Testis (tissue), 3 donors: Measurements from ENCODE around the gene RNF166. TPM values are rescaled to one million over a fixed set of nuclear protein-coding genes. Genes with fewer than 3 reads are reported as not detected.
A peak's percentile ranks its signal among the peaks of the same experiment; 100 is the strongest.

Experiments
- DNase-seq: peaks from one replicate; pipeline ENCODE4 v3.0.0-alpha.2; 2019
- H3K27ac ChIP-seq, 2 donors: fragments of 200-600 bp; sonication (generic); one replicate each; pipeline ENCODE4 v1.5.1; 2019
- H3K27me3 ChIP-seq: fragments of 200-600 bp; sonication (generic); one replicate; pipeline ENCODE4 v1.5.1; 2019
- H3K36me3 ChIP-seq: fragments of 200-600 bp; sonication (generic); one replicate; pipeline ENCODE4 v1.5.1; 2017; ENCODE audit warnings: low read depth; ENCODE audit errors: missing control alignments
- H3K4me1 ChIP-seq: fragments of 200-600 bp; sonication (generic); one replicate; pipeline ENCODE4 v1.5.1; 2019
- H3K4me3 ChIP-seq, 2 donors: fragments of 200-600 bp; sonication (generic); one replicate each; pipeline ENCODE4 v1.5.1; 2017 to 2019
- H3K9me3 ChIP-seq: fragments of 200-600 bp; sonication (generic); one replicate; pipeline ENCODE4 v1.5.1; 2017
- POLR2A ChIP-seq: fragments of 450-650 bp; IDR thresholded peaks from one replicate; pipeline ENCODE4 v1.6.1; 2017; ENCODE audit warnings: antibody characterized with exemption, mild to moderate bottlenecking, moderate library complexity
- WGBS, 2 donors: methylation state at CpG; one replicate each; pipeline ENCODE4 v1.1.5; 2018; 5-methylcytosine and 5-hydroxymethylcytosine counted together
- intact Hi-C: fragments of 100-400 bp; cut with DNase I; formaldehyde crosslinking; loops from one replicate; pipeline ENCODE4 v1.15.1; 2023; ENCODE audit warnings: low total_unique reads
- polyA plus RNA-seq: library from polyadenylated mRNA; stranded (reverse); fragments of 350-450 nt; fragmentation: Illumina TruSeq; extraction: RNeasy Lipid Tissue Mini Kit (QIAGEN cat#74804); gene quantifications from one replicate; pipeline ENCODE4 v1.2.3, GENCODE V29; 2014; ENCODE audit warnings: low read depth, low replicate concordance; ENCODE audit not compliant: insufficient read depth
- total RNA-seq, 2 donors: library from RNA; depleted of rRNA; stranded (reverse); fragments of >200 nt; gene quantifications; one replicate each; pipeline ENCODE4 v1.2.3, GENCODE V29; 2016
- TF ChIP-seq, protein P1 (sequence below), 3 experiments: fragments of 450-650 bp in 2 of 3; fragments of 200-600 bp in 1 of 3; sonication (generic) in 1 of 3; IDR thresholded peaks; one replicate each; pipeline ENCODE4 v1.5.1; 2016 to 2019; ENCODE audit warnings: antibody characterized with exemption in 3 of 3, mild to moderate bottlenecking in 2 of 3, moderate library complexity in 1 of 3

The RNF166 gene
- total and polyA plus RNA-seq, 3 donors from 2014 or later, result 18.3 to 41.3 (median 37.4) TPM

DNA sequence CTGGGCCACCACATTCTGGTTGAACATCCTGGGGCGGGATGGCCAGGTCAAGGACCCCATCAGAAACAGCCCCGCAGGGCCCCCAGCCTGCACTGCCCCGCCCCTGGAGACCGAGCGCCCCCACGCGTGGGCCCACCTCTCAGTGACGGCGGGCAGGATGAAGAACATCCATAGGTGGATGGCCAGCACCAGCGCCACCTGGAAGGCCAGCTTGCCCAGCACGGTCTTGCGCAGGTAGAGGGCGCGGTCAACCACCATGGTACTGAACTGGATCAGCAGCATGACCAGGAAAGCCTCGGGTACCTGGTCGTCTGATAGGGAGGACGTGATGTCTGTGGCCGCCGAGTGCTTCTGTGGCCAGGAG is 13.7 kb upstream of the RNF166 start:
- H3K27ac ChIP-seq, result no peak overlapping the region
- DNase-seq, result no peak
- intact Hi-C loops, result no loop called here
- no peak for TF ChIP-seq POLR2A
- TF ChIP-seq, protein P1, sequence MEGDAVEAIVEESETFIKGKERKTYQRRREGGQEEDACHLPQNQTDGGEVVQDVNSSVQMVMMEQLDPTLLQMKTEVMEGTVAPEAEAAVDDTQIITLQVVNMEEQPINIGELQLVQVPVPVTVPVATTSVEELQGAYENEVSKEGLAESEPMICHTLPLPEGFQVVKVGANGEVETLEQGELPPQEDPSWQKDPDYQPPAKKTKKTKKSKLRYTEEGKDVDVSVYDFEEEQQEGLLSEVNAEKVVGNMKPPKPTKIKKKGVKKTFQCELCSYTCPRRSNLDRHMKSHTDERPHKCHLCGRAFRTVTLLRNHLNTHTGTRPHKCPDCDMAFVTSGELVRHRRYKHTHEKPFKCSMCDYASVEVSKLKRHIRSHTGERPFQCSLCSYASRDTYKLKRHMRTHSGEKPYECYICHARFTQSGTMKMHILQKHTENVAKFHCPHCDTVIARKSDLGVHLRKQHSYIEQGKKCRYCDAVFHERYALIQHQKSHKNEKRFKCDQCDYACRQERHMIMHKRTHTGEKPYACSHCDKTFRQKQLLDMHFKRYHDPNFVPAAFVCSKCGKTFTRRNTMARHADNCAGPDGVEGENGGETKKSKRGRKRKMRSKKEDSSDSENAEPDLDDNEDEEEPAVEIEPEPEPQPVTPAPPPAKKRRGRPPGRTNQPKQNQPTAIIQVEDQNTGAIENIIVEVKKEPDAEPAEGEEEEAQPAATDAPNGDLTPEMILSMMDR (IDR thresholded peaks at IDR 0.05), result no peak
- no peaks in the 10 kb centered on the region for H3K36me3 ChIP-seq
- H3K4me1 ChIP-seq, result no peaks in the 10 kb centered on the region
- 96% methylated on average over 4 to 15 of the region's 19 CpGs for WGBS, 2 donors
- H3K27me3 ChIP-seq, result no peaks in the 10 kb centered on the region
- H3K9me3 ChIP-seq, result no peaks in the 10 kb centered on the region
- no peak overlapping the region for H3K4me3 ChIP-seq

DNA sequence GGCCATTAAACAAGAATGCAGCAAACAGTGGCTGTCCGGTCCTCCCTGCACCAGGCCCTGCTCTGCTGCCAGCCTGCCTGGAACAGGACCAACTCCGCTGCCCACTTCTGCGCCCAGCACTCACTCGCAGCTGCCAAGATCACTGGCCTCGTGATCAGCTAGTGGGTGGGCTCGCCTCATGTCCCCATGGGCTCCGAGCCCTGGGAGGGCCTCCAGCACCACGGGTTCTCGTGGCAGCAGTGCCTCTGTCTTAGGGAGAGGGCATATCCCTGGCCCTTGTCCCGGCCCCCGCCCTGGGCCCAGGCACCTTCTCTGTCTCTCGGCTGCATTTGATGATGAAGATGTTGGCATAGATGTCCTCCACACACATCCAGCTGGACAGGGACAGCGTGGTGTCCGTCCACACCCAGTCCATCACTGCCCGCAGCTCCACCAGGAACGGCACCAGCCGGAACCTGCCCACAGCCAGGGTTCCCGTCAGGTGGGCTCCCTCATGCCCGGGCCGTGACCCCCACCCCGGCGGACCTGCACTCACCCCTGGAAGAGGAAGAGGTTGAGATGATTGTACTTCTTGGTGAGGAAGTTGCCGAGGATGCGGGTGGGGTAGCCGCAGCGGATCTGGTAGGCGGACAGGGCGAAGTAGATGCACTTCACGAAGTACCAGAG is 13.2 kb upstream of the RNF166 start:
- Histone ChIP-seq H3K4me3 (no peak overlapping the region), H3K36me3 (no peaks in the 10 kb centered on the region), H3K27ac (no peak overlapping the region), H3K4me1 (no peaks in the 10 kb centered on the region), H3K27me3 (no peaks in the 10 kb centered on the region), H3K9me3 (no peaks in the 10 kb centered on the region)
- peak; percentile 76 for DNase-seq
- TF ChIP-seq, protein P1 (IDR thresholded peaks at IDR 0.05), result no peak
- no peak for TF ChIP-seq POLR2A
- intact Hi-C loops, result no loop called here
- WGBS, 2 donors, result 84 to 88% methylated on average over 20 to 29 of the region's 29 CpGs

DNA sequence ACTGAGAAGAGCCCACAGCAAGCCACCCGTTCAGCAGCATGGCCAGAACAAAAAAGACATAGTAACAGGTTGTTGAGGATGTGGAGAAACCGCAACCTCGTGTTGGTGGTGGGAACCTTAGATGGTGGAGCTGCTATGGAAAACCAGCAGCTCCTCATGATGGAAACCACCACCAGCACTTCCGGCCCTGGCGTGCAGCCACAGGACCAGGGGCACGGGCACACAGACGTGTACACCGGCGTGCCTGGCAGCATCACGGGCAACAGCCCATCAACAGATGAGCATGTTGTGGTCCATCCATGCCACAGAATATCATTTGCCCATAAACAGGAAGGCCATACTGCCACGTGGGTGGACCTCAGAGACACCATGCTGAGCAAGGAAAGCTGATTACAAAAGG is 12.0 kb upstream of the RNF166 start:
- Histone ChIP-seq H3K4me1 (no peaks in the 10 kb centered on the region), H3K9me3 (no peaks in the 10 kb centered on the region), H3K4me3 (no peak overlapping the region), H3K36me3 (no peaks in the 10 kb centered on the region), H3K27me3 (no peaks in the 10 kb centered on the region), H3K27ac (no peak overlapping the region)
- no peak for DNase-seq
- 93 to 96% methylated on average over 10 to 11 of the region's 11 CpGs for WGBS, 2 donors
- intact Hi-C loops, result no loop called here
- TF ChIP-seq, protein P1 (IDR thresholded peaks at IDR 0.05), result no peak
- no peak for TF ChIP-seq POLR2A

DNA sequence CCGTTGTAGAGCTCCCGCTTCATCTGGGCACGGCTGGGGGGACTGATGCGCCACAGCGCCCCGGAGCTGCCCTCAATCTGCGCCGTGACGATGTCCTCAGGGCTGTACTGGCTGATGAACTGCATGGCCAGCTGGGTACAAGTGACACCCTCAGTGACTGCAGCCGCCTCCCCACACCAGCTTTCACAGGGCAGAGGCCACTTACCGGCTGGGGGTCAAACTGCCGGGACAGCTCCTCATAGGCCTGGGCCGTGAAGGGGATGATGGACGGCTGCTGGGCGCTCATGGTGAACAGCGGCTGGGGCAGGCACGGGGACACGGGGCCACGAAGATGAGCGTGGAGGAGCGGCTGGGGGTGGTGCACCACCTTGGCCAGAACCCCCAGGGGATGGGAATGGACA is 10.4 kb upstream of the RNF166 start:
- TF ChIP-seq, protein P1 (IDR thresholded peaks at IDR 0.05), result no peak
- TF ChIP-seq POLR2A, result no peak
- no peak overlapping the region for H3K4me3 ChIP-seq
- no peaks in the 10 kb centered on the region for H3K4me1 ChIP-seq
- no peak for DNase-seq
- no peaks in the 10 kb centered on the region for H3K36me3 ChIP-seq
- no peaks in the 10 kb centered on the region for H3K27me3 ChIP-seq
- intact Hi-C loops, result no loop called here
- H3K9me3 ChIP-seq, result no peaks in the 10 kb centered on the region
- 93 to 94% methylated on average over 13 to 21 of the region's 21 CpGs for WGBS, 2 donors
- H3K27ac ChIP-seq, result no peak overlapping the region

DNA sequence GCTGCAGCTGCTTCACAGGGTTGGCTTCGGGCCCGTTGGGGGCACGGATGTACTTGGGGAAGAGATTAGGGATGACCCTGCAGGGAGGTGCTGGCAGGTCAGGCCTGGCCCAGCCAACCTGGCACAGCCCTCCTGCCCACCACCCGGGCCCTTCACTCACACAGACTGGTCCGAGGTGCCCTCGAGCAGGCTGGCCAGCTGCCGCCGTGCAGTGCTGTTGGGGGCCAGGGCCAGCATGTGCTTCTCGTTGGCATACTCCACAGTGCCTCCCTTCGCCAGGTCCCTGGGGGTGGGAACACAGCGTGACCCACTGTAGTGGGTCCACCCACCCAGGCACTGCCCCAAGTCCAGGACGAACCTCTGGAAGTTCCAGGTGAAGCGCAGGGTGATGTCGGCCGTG is 10.0 kb upstream of the RNF166 start:
- intact Hi-C loops, result no loop called here
- no peak for DNase-seq

More for the DNA sequence above, 10.0 kb upstream of the RNF166 start:
- Histone ChIP-seq H3K27ac (no peak overlapping the region), H3K4me1 (no peaks in the 10 kb centered on the region), H3K4me3 (no peak overlapping the region), H3K9me3 (no peaks in the 10 kb centered on the region), H3K27me3 (no peaks in the 10 kb centered on the region), H3K36me3 (no peaks in the 10 kb centered on the region)
- WGBS, 2 donors, result 94 to 95% methylated on average over 11 to 15 of the region's 15 CpGs
- no peak for TF ChIP-seq POLR2A
- TF ChIP-seq, protein P1 (IDR thresholded peaks at IDR 0.05), result no peak
